K562 treated with DMSO at 1 percent for 4 hours (cell line): ENCODE measurements around the gene RPL36A. TPM values are rescaled to one million over a fixed set of nuclear protein-coding genes. Genes with fewer than 3 reads are reported as not detected.

Source experiments
- total RNA-seq: library from RNA; unstranded; fragments of 300-600 nt; gene quantifications from 2 replicates; pipeline ENCODE4 v1.2.3, GENCODE V29; 2022; ENCODE audit not compliant: insufficient read depth

Gene RPL36A
- 5,484 and 5,644 TPM in 2 replicates for total RNA-seq

GRCh38 chrX:101390664-101391525, at the start of gene RPL36A:
Gene RPL36A, plus strand, starts transcription at chrX:101391011. Its CDS starts 33 bp downstream, at chrX:101391044.

DNA sequence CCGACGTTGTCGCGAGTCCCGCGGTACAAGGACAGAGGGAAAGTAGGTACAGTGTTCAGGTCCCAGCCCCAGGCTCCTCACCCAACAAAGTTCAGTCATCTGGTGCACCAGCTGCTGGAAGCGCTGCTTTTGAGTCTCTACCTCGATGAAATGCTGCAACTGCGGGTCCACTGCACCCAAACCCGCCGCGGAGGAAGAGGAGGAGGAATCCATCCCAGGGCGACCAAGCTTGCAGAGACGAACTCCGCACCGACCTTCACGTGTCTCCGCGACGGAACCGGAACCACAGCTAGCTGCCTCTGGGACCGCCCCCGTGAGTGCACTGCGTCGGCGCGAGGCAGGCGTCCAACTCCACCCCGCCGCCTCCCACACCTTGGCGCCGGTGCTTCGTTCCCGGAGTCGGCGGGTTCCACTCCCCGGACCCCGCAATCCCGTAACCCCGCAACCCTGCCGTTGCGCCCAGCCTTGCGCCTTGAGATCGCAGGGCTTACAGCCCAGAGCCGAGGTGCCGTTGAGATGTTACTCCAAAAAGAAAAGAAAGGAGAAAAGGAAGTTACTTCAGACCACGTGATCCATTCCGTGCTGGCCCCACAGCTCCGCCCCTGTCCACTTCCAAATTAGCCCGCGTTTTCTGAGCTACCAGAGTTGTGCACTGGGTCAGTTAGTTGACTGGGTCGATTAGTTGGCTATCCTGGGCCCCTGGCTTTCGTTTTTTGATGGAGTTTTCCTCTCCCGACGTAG, 42.2 kb upstream of the RPL36A start, which contains the start of gene TIMM8A:
TIMM8A (minus strand) TSS at position 291 of the 741 bp plus-strand sequence; CDS start at position 213, 78 bp downstream.

DNA sequence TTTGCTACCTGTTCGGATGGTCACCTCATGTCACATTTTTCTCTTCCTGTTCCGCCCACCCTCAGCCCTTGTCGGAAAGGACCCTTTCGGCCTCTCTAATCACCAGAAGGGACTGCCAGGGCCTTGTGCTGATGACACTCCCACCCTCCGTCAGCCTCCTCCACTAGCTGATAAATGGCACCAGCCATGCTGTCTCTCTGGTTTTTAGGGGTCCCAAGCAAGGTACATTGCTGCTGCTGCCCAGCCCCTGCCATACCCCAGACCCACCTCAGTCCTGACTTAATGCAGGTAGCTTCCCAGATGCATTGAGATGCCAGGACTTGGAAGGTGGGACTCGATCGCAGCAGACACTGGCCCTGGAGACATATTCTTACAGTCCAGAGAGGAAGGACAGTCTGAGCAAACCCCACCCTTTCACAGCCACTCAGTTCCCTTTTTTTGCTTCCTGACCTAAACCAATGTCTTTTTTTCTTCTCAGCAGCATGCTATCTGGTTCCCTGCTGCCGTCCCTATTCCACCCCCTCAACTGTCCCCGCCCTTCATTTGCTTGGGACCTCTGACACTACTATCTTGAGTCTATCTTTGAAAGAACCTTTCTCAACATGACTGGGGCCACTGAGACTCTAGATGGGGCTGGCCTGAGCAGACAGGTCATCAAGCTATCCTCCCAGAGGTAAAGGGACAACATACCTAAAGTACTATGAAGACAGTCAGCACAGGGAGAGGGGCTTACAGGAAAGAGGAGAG, 4.8 kb upstream of the RPL36A start, which contains the start of gene BTK:
BTK (minus strand) TSS at position 397 of the 747 bp plus-strand sequence. CDS start 10,907 bp downstream, outside the sequence.

GRCh38 chrX:101407748-101408531, 17.1 kb downstream of the RPL36A start, which contains the start of the genes GLA and HNRNPH2:
Gene GLA, minus strand, starts transcription at chrX:101407925. Its CDS starts 22 bp downstream, at chrX:101407903.
Gene HNRNPH2, plus strand, starts transcription at chrX:101408222. Its CDS starts 3,767 bp downstream, at chrX:101411989.

Other genes starting within 250 kb of the RPL36A start
- 0.57 and 0.82 TPM in 2 replicates for gene DRP2, start 171.2 kb upstream of the RPL36A start, total RNA-seq
- not detected in 2 replicates for gene TAF7L, start 99.7 kb upstream of the RPL36A start, total RNA-seq
- gene TIMM8A, start 42.3 kb upstream of the RPL36A start, total RNA-seq = 6.4 and 9.0 TPM in 2 replicates
- gene BTK, start 4.8 kb upstream of the RPL36A start, total RNA-seq = 22.8 and 33.4 TPM in 2 replicates
- gene GLA, start 16.9 kb downstream of the RPL36A start, total RNA-seq = 37.9 and 51.4 TPM in 2 replicates
- gene HNRNPH2, start 17.2 kb downstream of the RPL36A start, total RNA-seq = 25.9 and 32.2 TPM in 2 replicates
- gene ARMCX4, start 94.4 kb downstream of the RPL36A start, total RNA-seq = not detected in 2 replicates
- 0.81 TPM in 1 of 2 replicates, not detected in the other for gene ARMCX1, start 159.5 kb downstream of the RPL36A start, total RNA-seq
- gene ARMCX6, start 227.0 kb downstream of the RPL36A start, total RNA-seq = 18.5 and 23.4 TPM in 2 replicates
- 18.4 and 21.7 TPM in 2 replicates for gene ARMCX3, start 232.1 kb downstream of the RPL36A start, total RNA-seq